Osteoblast (primary cell): ENCODE data around the gene MSL1. TPM values are rescaled to one million over a fixed set of nuclear protein-coding genes. Genes with fewer than 3 reads are reported as not detected.

ENCODE experiments used
- DNase-seq: peaks from one replicate; pipeline ENCODE4 v3.0.0; 2011; ENCODE audit warnings: low spot score, mixed read lengths; ENCODE audit not compliant: insufficient read length; ENCODE audit errors: missing footprints
- H2AFZ ChIP-seq: 2 replicates; pipeline ENCODE4 v1.6.0; 2011; ENCODE audit warnings: mild to moderate bottlenecking, low read length
- H3K27ac ChIP-seq: 2 replicates; pipeline ENCODE4 v1.5.1; 2011; ENCODE audit warnings: mild to moderate bottlenecking, low read depth, low read length, moderate library complexity
- H3K27me3 ChIP-seq: 2 replicates; pipeline ENCODE4 v1.6.0; 2012; ENCODE audit warnings: mild to moderate bottlenecking, control low read depth, inconsistent platforms, low read length, moderate library complexity; ENCODE audit not compliant: insufficient read depth
- H3K36me3 ChIP-seq: 2 replicates; pipeline ENCODE4 v1.5.1; 2011; ENCODE audit warnings: mild to moderate bottlenecking, low read length, control low read depth, moderate library complexity; ENCODE audit not compliant: insufficient read depth
- H3K4me1 ChIP-seq: 2 replicates; pipeline ENCODE4 v1.5.1; 2011; ENCODE audit warnings: mild to moderate bottlenecking, low read length, control low read depth, moderate library complexity; ENCODE audit not compliant: insufficient read depth
- H3K4me2 ChIP-seq: 2 replicates; pipeline ENCODE4 v1.6.0; 2011; ENCODE audit warnings: mild to moderate bottlenecking, low read length; ENCODE audit not compliant: insufficient read depth
- H3K4me3 ChIP-seq: fragments of 200-600 bp; sonication (generic); 3 replicates; pipeline ENCODE4 v1.5.1; 2012; ENCODE audit warnings: mild to moderate bottlenecking, low read length, inconsistent platforms; ENCODE audit not compliant: insufficient read depth
- H3K79me2 ChIP-seq: 2 replicates; pipeline ENCODE4 v1.6.0; 2012; ENCODE audit warnings: mild to moderate bottlenecking, low read length, control low read depth, inconsistent platforms; ENCODE audit not compliant: insufficient read depth
- H3K9me3 ChIP-seq: 2 replicates; pipeline ENCODE4 v1.5.1; 2011; ENCODE audit warnings: low read depth, low read length, control low read depth
- H4K20me1 ChIP-seq: 2 replicates; pipeline ENCODE4 v1.6.0; 2012; ENCODE audit warnings: mild to moderate bottlenecking, low read length, control low read depth; ENCODE audit not compliant: insufficient read depth
- total RNA-seq: library from RNA; depleted of rRNA; stranded (reverse); fragments of >200 nt; gene quantifications from 2 replicates; pipeline ENCODE4 v1.2.3, GENCODE V29; 2012
- TF ChIP-seq, protein P1 (sequence below): IDR thresholded peaks from 2 replicates; pipeline ENCODE4 v1.5.1; 2011; ENCODE audit warnings: mild to moderate bottlenecking, low read depth, low read length, moderate library complexity; ENCODE audit errors: extremely low read depth

The MSL1 gene
- total RNA-seq, 1 donor: 60.1 TPM

DNA sequence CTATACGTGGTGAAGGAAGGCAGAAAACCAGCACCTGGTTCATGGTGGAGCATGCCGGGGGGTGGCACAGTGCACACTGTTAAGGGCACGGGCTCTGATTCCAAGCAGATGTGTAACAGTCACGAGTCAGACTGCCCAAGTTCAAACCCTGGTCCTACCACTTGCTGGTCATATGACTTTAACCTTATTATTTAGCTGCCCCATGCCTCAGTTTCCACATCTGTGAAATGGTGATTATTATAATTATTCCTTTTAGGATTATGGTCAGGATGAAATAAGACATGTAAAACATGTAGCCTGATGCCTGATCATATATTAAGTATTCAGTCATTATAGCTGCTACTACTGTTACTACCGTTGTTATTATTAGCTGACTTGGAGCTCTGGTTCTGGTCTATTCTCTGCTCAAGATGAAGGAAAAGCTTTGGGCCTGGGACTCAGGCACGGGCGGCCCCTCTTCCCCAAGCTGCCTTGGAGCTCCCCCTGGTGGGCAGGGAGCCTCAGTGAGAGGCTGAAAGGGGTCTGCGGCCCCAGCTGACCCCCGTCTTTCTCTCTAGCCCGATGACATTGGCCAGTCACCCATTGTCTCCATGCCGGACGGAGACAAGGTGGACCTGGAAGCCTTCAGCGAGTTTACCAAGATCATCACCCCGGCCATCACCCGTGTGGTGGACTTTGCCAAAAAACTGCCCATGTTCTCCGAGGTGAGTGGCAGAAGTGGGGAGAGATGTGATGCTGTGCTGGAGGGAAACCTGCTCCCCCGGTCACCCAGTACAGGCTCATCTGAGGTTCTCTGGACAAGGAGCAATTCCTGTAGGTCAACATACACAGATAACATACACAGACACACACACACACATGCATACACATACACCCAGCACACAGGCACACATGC, 35.4 kb upstream of the MSL1 start:
- peaks cover 45% of the 10 kb centered on the region for H3K36me3 ChIP-seq
- H3K4me3 ChIP-seq: no peak overlapping the region
- DNase-seq: peak; percentile 96
- H3K27ac ChIP-seq: no peak overlapping the region
- no peaks in the 10 kb centered on the region for H3K27me3 ChIP-seq
- no peaks in the 10 kb centered on the region for H3K79me2 ChIP-seq
- H2AFZ ChIP-seq: no peak overlapping the region
- H3K4me1 ChIP-seq: no peaks in the 10 kb centered on the region
- TF ChIP-seq, protein P1, sequence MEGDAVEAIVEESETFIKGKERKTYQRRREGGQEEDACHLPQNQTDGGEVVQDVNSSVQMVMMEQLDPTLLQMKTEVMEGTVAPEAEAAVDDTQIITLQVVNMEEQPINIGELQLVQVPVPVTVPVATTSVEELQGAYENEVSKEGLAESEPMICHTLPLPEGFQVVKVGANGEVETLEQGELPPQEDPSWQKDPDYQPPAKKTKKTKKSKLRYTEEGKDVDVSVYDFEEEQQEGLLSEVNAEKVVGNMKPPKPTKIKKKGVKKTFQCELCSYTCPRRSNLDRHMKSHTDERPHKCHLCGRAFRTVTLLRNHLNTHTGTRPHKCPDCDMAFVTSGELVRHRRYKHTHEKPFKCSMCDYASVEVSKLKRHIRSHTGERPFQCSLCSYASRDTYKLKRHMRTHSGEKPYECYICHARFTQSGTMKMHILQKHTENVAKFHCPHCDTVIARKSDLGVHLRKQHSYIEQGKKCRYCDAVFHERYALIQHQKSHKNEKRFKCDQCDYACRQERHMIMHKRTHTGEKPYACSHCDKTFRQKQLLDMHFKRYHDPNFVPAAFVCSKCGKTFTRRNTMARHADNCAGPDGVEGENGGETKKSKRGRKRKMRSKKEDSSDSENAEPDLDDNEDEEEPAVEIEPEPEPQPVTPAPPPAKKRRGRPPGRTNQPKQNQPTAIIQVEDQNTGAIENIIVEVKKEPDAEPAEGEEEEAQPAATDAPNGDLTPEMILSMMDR: peak; percentile 79
- no peaks in the 10 kb centered on the region for H3K9me3 ChIP-seq
- H4K20me1 ChIP-seq: no peaks in the 10 kb centered on the region
- no peak overlapping the region for H3K4me2 ChIP-seq

DNA sequence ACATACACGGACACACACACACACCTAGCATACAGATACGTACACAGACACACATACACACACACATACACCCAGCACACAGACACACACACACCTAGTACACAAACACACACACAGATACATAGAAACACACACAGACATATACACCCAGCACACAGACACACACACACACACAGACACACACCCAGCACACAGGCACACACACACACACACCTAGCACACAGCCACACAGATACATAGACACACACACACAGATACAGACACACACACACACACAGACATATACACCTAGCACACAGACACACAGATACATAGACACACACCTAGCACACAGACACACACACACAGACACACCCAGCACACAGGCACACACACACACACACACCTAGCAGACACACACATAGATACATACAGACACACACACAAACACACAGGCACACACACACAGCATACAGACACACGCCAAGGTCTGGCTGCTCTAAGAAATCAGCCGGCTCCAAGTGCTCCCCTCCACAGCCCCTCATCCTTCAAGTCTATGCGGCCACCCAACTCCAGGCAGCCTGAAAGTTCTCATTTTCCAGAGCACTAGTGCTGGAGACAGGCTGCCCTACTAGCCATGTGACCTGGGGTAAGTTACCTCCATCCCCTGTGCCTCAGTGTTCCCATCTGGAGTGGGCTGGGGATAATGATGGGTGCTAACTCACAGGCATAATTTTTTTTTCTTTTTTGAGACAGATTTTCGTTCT, 34.5 kb upstream of the MSL1 start:
- Histone ChIP-seq H3K4me3 (no peak overlapping the region), H3K4me1 (no peaks in the 10 kb centered on the region), H3K27me3 (no peaks in the 10 kb centered on the region), H3K4me2 (no peak overlapping the region), H3K36me3 (peaks cover 45% of the 10 kb centered on the region), H3K79me2 (no peaks in the 10 kb centered on the region), H2AFZ (no peak overlapping the region), H3K9me3 (no peaks in the 10 kb centered on the region), H4K20me1 (no peaks in the 10 kb centered on the region), H3K27ac (no peak overlapping the region)
- peak; percentile 79 for DNase-seq
- TF ChIP-seq, protein P1: no peak

DNA sequence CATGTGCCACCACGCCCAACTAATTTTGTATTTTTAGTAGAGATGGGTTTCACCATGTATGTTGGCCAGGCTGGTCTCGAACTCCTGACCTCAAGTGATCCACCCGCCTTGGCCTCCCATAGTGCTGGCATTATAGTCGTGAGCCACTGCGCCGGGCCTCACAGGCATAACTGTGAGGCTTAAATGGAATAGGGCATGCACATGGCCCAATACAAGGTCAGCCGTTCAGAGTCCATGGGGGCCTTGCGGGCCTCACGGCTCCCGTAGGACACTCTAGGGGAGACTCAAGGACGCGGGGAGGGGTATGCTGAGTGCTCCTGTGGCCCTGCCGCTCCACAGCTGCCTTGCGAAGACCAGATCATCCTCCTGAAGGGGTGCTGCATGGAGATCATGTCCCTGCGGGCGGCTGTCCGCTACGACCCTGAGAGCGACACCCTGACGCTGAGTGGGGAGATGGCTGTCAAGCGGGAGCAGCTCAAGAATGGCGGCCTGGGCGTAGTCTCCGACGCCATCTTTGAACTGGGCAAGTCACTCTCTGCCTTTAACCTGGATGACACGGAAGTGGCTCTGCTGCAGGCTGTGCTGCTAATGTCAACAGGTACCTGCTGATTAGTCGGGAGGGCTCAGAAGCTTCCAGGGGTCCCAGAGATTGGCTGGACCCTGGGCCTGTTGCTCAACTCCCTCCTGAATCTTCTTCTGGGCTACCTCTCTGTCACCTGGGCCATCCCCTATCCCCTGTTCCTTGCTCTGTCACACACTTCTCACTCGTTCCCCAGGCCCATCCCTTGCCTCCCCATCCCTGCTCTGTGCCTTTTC, 33.7 kb upstream of the MSL1 start:
- no peaks in the 10 kb centered on the region for H3K79me2 ChIP-seq
- H3K4me1 ChIP-seq: no peaks in the 10 kb centered on the region
- H3K9me3 ChIP-seq: no peaks in the 10 kb centered on the region
- no peak overlapping the region for H3K4me2 ChIP-seq
- H3K27ac ChIP-seq: no peak overlapping the region
- peak; percentile 3 for DNase-seq
- no peaks in the 10 kb centered on the region for H3K27me3 ChIP-seq
- H3K4me3 ChIP-seq: no peak overlapping the region
- no peak overlapping the region for H2AFZ ChIP-seq
- H4K20me1 ChIP-seq: no peaks in the 10 kb centered on the region
- TF ChIP-seq, protein P1: no peak
- peaks cover 50% of the 10 kb centered on the region for H3K36me3 ChIP-seq
